ENCODE results near the gene SCN5A.

SCN5A gene

GRCh38 chr3:38556640-38557358, 92.7 kb downstream of the SCN5A start:
- no peak for DNase-seq

- DNase-seq = no peak
These were observed 93.6 kb downstream of the SCN5A start for GRCh38 chr3:38555926-38556325.

GRCh38 chr3:38555149-38555840, 94.2 kb downstream of the SCN5A start:
- no peak for DNase-seq

- DNase-seq = no peak
These were observed 95.2 kb downstream of the SCN5A start for GRCh38 chr3:38554127-38554827.

GRCh38 chr3:38553071-38553470, 96.4 kb downstream of the SCN5A start:
- DNase-seq = no peak

- DNase-seq = no peak
These were observed 97.1 kb downstream of the SCN5A start for GRCh38 chr3:38552364-38552763.

GRCh38 chr3:38551026-38551832, 98.3 kb downstream of the SCN5A start:
- DNase-seq = no peak

GRCh38 chr3:38549957-38550840, 99.3 kb downstream of the SCN5A start:
- DNase-seq = no peak

GRCh38 chr3:38549486-38549885, 100.0 kb downstream of the SCN5A start:
- DNase-seq = no peak

- no peak for DNase-seq
These were observed 100.4 kb downstream of the SCN5A start for GRCh38 chr3:38549082-38549481.

GRCh38 chr3:38548154-38548931, 101.1 kb downstream of the SCN5A start:
- no peak for DNase-seq

- no peak for DNase-seq
These were observed 103.5 kb downstream of the SCN5A start for GRCh38 chr3:38545983-38546382.

GRCh38 chr3:38545550-38545949, 103.9 kb downstream of the SCN5A start:
- DNase-seq = no peak

GRCh38 chr3:38544926-38545325, 104.6 kb downstream of the SCN5A start:
- DNase-seq = no peak

GRCh38 chr3:38543586-38543985, 105.9 kb downstream of the SCN5A start:
- no peak for DNase-seq

GRCh38 chr3:38542401-38543298, 106.8 kb downstream of the SCN5A start:
- DNase-seq = peak in 1 of 2 experiments; percentile 26

- DNase-seq = peak; percentile 43 to 78
These were observed 107.7 kb downstream of the SCN5A start for GRCh38 chr3:38541806-38542205.

GRCh38 chr3:38538773-38539353, 110.6 kb downstream of the SCN5A start:
- no peak for DNase-seq

GRCh38 chr3:38536671-38537070, 112.8 kb downstream of the SCN5A start:
- DNase-seq = no peak

GRCh38 chr3:38534604-38535003, 114.9 kb downstream of the SCN5A start:
- DNase-seq = no peak

Measured in NCI-H524 (cell line).